ENCODE results near the gene CD81.

- TF ChIP-seq, protein P1, sequence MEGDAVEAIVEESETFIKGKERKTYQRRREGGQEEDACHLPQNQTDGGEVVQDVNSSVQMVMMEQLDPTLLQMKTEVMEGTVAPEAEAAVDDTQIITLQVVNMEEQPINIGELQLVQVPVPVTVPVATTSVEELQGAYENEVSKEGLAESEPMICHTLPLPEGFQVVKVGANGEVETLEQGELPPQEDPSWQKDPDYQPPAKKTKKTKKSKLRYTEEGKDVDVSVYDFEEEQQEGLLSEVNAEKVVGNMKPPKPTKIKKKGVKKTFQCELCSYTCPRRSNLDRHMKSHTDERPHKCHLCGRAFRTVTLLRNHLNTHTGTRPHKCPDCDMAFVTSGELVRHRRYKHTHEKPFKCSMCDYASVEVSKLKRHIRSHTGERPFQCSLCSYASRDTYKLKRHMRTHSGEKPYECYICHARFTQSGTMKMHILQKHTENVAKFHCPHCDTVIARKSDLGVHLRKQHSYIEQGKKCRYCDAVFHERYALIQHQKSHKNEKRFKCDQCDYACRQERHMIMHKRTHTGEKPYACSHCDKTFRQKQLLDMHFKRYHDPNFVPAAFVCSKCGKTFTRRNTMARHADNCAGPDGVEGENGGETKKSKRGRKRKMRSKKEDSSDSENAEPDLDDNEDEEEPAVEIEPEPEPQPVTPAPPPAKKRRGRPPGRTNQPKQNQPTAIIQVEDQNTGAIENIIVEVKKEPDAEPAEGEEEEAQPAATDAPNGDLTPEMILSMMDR (conservative IDR thresholded peaks at IDR 0.05; ENCODE audit: low read length) = no peak
- TF ChIP-seq EZH2phosphoT487 (IDR thresholded peaks at IDR 0.05; ENCODE audit: borderline replicate concordance) = no peak
These were observed 25.4 kb upstream of the CD81 start for GRCh38 chr11:2351701-2352100.

Measured in Loucy (cell line).